ENCODE data around the gene FCHO2.

DNA sequence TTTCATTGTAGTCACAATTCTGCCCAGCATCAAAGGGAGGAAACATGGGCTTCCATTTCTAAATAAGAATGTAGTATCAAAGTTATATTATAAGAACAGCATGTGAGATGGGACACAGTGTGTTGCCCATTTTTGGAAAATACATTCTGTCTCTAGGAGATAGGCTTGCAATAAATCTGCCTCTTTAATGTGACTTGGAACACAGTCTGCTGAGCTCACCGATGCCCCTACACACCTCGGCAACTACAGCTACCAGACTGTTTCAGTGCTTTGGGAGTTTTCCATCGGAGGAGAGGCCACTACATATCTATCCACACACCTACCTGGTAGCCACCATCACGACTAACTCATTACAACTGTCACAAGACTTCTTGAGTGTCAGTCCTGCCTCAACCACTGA is 18.9 kb upstream of the FCHO2 start:
- TF ChIP-seq, protein P1, sequence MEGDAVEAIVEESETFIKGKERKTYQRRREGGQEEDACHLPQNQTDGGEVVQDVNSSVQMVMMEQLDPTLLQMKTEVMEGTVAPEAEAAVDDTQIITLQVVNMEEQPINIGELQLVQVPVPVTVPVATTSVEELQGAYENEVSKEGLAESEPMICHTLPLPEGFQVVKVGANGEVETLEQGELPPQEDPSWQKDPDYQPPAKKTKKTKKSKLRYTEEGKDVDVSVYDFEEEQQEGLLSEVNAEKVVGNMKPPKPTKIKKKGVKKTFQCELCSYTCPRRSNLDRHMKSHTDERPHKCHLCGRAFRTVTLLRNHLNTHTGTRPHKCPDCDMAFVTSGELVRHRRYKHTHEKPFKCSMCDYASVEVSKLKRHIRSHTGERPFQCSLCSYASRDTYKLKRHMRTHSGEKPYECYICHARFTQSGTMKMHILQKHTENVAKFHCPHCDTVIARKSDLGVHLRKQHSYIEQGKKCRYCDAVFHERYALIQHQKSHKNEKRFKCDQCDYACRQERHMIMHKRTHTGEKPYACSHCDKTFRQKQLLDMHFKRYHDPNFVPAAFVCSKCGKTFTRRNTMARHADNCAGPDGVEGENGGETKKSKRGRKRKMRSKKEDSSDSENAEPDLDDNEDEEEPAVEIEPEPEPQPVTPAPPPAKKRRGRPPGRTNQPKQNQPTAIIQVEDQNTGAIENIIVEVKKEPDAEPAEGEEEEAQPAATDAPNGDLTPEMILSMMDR (IDR thresholded peaks at IDR 0.05), result no peak
- no peak for TF ChIP-seq POLR2A (IDR thresholded peaks at IDR 0.05)

All from body of pancreas (tissue), 4 donors.